HepG2 (cell line): ENCODE results near the gene ABHD15. TPM values are rescaled to one million over a fixed set of nuclear protein-coding genes. Genes with fewer than 3 reads are reported as not detected.
A peak's percentile ranks its signal among the peaks of the same experiment; 100 is the strongest.

Experiments used
- AGO2 ChIP-seq: fragments of 200-400 bp; formaldehyde crosslinking; optimal IDR thresholded peaks from 2 replicates; pipeline ENCODE3; 2017; ENCODE audit warnings: mild to moderate bottlenecking, low read depth, low read length, moderate library complexity
- HIVEP1 ChIP-seq: sonication (generic); formaldehyde crosslinking; IDR thresholded peaks from 2 replicates; pipeline ENCODE4 v1.4.0; 2020; ENCODE audit warnings: mild to moderate bottlenecking, missing genetic modification reagents
- MIER3 ChIP-seq: IDR thresholded peaks from 2 replicates; pipeline ENCODE4 v1.6.1; 2016; ENCODE audit warnings: missing compliant biosample characterization, borderline replicate concordance
- MIXL1 ChIP-seq: IDR thresholded peaks from 2 replicates; pipeline ENCODE4 v1.6.1; 2016
- PCBP2 ChIP-seq: fragments of 200-400 bp; formaldehyde crosslinking; optimal IDR thresholded peaks from 2 replicates; pipeline ENCODE3; 2018; ENCODE audit warnings: low read length, low read depth; ENCODE audit not compliant: poor library complexity, severe bottlenecking
- PLRG1 ChIP-seq: fragments of 450-650 bp; conservative IDR thresholded peaks from 2 replicates; pipeline ENCODE4 v1.6.1; 2016
- ZNF703 ChIP-seq: sonication (generic); formaldehyde crosslinking; IDR thresholded peaks from 2 replicates; pipeline ENCODE4 v1.5.1; 2020; ENCODE audit warnings: missing genetic modification reagents, mild to moderate bottlenecking, moderate library complexity, borderline replicate concordance
- ZSCAN25 ChIP-seq: sonication (generic); formaldehyde crosslinking; IDR thresholded peaks from 2 replicates; pipeline ENCODE4 v1.8.0; 2022; ENCODE audit warnings: mild to moderate bottlenecking, missing genetic modification reagents
- polyA plus RNA-seq, 8 experiments: library from polyadenylated mRNA; depleted of rRNA in 3 of 8; stranded (reverse) in 7 of 8; unstranded in 1 of 8; fragments of >200 nt; fragmentation: Illumina TruSeq in 4 of 8; extraction: Trizol in 4 of 8; gene quantifications; 2 replicates each; pipeline versions ENCODE4 v1.2.1 to v1.2.3, GENCODE V29; 2011 to 2016; ENCODE audit warnings: low read depth in 4 of 8, missing spikeins in 1 of 8, mixed read lengths in 1 of 8; ENCODE audit not compliant: insufficient read depth in 1 of 8
- total RNA-seq, 5 experiments: library from RNA; depleted of rRNA; stranded (reverse); fragments of >200 nt; fragmentation: Illumina TruSeq; extraction: Trizol; gene quantifications; 2 replicates each; pipeline ENCODE4 v1.2.3, GENCODE V29; 2016; ENCODE audit warnings: low read depth in 1 of 5
- TF ChIP-seq, protein P1 (sequence below): sonication (generic); formaldehyde crosslinking; IDR thresholded peaks from 2 replicates; pipeline ENCODE4 v1.4.0; 2020; ENCODE audit warnings: missing genetic modification reagents
- TF ChIP-seq, protein P2 (sequence below): sonication (generic); formaldehyde crosslinking; IDR thresholded peaks from 2 replicates; pipeline ENCODE4 v1.8.1; 2023; ENCODE audit warnings: mild to moderate bottlenecking, missing genetic modification reagents
- TF ChIP-seq, protein P3 (sequence below): sonication (generic); formaldehyde crosslinking; conservative IDR thresholded peaks from 2 replicates; pipeline ENCODE4 v1.4.0; 2020; ENCODE audit warnings: missing genetic modification reagents
- TF ChIP-seq, protein P4 (sequence below): sonication (generic); formaldehyde crosslinking; IDR thresholded peaks from 2 replicates; pipeline ENCODE4 v1.5.0; 2020; ENCODE audit warnings: mild to moderate bottlenecking, missing genetic modification reagents
- TF ChIP-seq, protein P5 (sequence below): sonication (generic); formaldehyde crosslinking; IDR thresholded peaks from 2 replicates; pipeline ENCODE4 v1.5.1; 2020; ENCODE audit warnings: missing genetic modification reagents, mild to moderate bottlenecking, borderline replicate concordance
- TF ChIP-seq, protein P6 (sequence below): sonication (generic); formaldehyde crosslinking; IDR thresholded peaks from 2 replicates; pipeline ENCODE4 v1.4.0; 2020; ENCODE audit warnings: mild to moderate bottlenecking, missing genetic modification reagents

ABHD15 gene
- total and polyA plus RNA-seq, 2 of the 13 experiments (the other 11 are each of a cell fraction or from before 2014, with no cell fraction given): 2.4 to 7.7 TPM

DNA sequence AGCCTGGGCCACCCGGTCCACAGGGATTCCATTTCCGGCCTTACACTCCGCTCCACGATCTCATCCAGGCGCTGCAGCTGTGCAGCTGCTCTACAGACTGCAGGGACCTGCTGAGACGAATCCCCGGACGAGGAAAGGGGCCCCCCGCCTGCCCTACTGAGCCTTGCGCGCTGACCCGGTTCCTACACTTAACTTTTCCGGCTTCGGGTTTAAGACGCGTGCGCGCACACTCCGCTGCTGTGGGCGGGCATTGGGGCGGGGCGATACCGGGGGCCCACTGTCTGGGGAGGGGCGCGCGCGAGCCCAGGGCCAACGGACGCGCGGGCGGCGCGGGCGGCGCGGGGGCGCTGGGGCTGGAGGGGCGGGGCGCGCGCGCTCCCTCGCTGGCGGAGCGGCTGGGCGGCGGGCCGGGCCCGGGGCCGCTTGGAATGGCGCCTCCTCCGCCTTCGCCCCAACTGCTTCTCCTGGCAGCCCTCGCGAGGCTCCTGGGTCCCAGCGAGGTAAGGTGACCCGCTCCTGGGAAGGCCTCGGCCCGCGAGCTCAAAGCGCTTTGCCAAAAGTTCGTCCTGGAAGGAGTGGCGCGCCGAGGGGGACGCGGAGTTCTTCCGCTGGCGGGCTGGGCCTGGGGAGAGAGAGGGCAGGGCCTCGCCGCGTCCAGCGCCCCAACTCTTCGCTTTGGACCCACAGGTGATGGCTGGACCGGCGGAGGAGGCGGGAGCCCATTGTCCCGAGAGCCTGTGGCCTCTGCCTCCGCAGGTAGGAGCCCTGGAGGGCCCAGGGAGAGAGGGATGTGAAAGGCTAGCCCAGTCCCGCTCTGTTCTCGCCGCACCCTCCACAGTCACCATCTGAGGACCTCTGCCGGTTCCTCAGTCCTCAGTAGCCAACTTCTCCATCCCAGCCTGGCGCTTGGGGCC is 1.8 kb upstream of the ABHD15 start, which contains the start of gene TP53I13 (continued):
- TF ChIP-seq, protein P1, sequence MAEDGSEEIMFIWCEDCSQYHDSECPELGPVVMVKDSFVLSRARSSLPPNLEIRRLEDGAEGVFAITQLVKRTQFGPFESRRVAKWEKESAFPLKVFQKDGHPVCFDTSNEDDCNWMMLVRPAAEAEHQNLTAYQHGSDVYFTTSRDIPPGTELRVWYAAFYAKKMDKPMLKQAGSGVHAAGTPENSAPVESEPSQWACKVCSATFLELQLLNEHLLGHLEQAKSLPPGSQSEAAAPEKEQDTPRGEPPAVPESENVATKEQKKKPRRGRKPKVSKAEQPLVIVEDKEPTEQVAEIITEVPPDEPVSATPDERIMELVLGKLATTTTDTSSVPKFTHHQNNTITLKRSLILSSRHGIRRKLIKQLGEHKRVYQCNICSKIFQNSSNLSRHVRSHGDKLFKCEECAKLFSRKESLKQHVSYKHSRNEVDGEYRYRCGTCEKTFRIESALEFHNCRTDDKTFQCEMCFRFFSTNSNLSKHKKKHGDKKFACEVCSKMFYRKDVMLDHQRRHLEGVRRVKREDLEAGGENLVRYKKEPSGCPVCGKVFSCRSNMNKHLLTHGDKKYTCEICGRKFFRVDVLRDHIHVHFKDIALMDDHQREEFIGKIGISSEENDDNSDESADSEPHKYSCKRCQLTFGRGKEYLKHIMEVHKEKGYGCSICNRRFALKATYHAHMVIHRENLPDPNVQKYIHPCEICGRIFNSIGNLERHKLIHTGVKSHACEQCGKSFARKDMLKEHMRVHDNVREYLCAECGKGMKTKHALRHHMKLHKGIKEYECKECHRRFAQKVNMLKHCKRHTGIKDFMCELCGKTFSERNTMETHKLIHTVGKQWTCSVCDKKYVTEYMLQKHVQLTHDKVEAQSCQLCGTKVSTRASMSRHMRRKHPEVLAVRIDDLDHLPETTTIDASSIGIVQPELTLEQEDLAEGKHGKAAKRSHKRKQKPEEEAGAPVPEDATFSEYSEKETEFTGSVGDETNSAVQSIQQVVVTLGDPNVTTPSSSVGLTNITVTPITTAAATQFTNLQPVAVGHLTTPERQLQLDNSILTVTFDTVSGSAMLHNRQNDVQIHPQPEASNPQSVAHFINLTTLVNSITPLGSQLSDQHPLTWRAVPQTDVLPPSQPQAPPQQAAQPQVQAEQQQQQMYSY (CRISPR knock-in tag): peak; percentile 89
- TF ChIP-seq, protein P2, sequence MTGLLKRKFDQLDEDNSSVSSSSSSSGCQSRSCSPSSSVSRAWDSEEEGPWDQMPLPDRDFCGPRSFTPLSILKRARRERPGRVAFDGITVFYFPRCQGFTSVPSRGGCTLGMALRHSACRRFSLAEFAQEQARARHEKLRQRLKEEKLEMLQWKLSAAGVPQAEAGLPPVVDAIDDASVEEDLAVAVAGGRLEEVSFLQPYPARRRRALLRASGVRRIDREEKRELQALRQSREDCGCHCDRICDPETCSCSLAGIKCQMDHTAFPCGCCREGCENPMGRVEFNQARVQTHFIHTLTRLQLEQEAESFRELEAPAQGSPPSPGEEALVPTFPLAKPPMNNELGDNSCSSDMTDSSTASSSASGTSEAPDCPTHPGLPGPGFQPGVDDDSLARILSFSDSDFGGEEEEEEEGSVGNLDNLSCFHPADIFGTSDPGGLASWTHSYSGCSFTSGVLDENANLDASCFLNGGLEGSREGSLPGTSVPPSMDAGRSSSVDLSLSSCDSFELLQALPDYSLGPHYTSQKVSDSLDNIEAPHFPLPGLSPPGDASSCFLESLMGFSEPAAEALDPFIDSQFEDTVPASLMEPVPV: no peak
- TF ChIP-seq, protein P3, sequence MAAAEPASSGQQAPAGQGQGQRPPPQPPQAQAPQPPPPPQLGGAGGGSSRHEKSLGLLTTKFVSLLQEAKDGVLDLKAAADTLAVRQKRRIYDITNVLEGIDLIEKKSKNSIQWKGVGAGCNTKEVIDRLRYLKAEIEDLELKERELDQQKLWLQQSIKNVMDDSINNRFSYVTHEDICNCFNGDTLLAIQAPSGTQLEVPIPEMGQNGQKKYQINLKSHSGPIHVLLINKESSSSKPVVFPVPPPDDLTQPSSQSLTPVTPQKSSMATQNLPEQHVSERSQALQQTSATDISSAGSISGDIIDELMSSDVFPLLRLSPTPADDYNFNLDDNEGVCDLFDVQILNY (CRISPR knock-in tag): no peak
- TF ChIP-seq, protein P4, sequence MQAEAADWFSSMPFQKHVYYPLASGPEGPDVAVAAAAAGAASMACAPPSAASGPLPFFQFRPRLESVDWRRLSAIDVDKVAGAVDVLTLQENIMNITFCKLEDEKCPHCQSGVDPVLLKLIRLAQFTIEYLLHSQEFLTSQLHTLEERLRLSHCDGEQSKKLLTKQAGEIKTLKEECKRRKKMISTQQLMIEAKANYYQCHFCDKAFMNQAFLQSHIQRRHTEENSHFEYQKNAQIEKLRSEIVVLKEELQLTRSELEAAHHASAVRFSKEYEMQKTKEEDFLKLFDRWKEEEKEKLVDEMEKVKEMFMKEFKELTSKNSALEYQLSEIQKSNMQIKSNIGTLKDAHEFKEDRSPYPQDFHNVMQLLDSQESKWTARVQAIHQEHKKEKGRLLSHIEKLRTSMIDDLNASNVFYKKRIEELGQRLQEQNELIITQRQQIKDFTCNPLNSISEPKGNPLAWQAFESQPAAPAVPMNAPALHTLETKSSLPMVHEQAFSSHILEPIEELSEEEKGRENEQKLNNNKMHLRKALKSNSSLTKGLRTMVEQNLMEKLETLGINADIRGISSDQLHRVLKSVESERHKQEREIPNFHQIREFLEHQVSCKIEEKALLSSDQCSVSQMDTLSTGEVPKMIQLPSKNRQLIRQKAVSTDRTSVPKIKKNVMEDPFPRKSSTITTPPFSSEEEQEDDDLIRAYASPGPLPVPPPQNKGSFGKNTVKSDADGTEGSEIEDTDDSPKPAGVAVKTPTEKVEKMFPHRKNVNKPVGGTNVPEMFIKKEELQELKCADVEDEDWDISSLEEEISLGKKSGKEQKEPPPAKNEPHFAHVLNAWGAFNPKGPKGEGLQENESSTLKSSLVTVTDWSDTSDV (CRISPR knock-in tag): no peak
- TF ChIP-seq ZNF703 (CRISPR knock-in tag): no peak
- peak; percentile 65 for TF ChIP-seq AGO2
- TF ChIP-seq, protein P5, sequence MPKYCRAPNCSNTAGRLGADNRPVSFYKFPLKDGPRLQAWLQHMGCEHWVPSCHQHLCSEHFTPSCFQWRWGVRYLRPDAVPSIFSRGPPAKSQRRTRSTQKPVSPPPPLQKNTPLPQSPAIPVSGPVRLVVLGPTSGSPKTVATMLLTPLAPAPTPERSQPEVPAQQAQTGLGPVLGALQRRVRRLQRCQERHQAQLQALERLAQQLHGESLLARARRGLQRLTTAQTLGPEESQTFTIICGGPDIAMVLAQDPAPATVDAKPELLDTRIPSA (CRISPR knock-in tag): 0 out of 2 replicates have a peak, but pooled peaks have one; percentile 78
- TF ChIP-seq HIVEP1 (CRISPR knock-in tag): peak; percentile 72; the same call in 1 of the 2 replicates
- TF ChIP-seq PCBP2: no peak
- TF ChIP-seq, protein P6, sequence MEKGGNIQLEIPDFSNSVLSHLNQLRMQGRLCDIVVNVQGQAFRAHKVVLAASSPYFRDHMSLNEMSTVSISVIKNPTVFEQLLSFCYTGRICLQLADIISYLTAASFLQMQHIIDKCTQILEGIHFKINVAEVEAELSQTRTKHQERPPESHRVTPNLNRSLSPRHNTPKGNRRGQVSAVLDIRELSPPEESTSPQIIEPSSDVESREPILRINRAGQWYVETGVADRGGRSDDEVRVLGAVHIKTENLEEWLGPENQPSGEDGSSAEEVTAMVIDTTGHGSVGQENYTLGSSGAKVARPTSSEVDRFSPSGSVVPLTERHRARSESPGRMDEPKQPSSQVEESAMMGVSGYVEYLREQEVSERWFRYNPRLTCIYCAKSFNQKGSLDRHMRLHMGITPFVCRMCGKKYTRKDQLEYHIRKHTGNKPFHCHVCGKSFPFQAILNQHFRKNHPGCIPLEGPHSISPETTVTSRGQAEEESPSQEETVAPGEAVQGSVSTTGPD (CRISPR knock-in tag): no peak; the same call in 1 of the 2 replicates
- no peak for TF ChIP-seq MIXL1 (CRISPR knock-in tag)
- no peak for TF ChIP-seq PLRG1
- TF ChIP-seq MIER3 (CRISPR knock-in tag): no peak
- no peak for TF ChIP-seq ZSCAN25 (CRISPR knock-in tag)
